ENCODE results near the gene PTPRG.

Gene PTPRG

DNA sequence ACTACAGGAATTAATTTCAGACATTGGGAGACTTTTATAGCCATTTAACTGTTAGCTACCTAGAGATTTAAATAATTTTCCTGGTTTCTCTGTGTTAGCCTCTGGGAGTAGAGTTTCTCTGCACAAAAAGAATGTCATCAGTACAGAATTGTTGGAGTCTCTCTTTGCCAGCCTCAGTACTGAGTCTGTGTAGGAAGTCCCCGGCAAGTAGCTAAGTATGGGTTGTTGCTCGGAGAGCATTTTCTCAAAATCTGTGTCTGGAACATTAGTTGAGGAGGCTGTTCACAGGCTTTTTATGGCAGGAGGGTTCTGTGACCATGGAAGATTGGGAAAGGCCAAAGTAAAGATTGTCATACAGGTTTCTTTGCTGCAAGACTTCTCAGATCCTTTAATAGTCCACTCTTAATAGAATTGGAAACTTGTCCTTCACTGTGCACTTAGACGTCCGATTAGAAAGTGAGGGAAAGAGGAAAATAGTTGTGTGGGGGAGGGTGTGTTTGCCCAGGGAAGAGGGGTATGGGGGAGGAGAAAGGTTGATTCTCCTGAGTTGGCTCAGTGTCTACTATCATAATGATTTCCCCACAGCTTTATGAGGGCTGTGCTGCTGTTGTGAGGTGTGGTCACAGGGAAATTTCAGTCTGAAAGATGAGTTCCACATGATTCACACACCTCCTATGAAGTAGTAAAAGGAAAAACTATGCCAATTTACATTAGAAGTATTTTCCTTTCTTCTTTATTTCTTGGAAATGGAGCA, 207.1 kb downstream of the PTPRG start:
- no peak overlapping the region for H3K4me3 ChIP-seq (ENCODE audit: low read length)
- DNase-seq (ENCODE audit: low read depth, low spot score), result no peak

DNA sequence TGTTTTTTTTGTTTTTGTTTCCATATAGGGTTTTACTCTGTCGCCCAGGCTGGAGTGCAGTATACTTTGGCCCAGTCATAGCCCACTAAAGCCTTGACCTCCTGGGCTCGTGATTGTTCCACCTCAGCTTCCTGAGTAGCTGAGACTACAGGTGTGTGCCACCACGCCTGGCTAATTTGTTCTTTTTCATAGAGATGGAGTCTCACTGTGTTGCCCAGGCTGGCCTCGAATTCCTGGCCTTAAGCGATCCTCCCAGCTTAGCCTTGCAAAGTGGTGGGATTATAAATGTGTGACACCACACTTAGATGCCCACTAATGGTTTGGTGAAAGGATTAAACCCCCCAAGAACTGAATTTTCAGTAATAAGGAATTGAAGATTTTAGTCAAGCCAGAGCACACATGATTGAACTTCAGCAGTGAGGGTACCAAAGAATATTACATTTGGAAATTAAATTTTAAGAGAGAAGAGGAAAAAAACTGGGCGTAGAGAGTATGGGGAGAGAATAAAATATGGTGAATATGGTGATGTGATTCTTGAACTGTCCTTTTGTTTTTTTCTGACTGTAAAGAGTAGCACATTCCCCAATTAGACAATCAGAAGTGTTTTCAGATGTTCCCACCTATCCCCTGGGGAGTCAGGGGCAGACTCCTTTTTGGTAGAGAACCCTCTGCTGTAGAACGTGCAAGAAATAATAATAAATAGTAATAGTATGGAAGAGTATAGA, 208.1 kb downstream of the PTPRG start:
- H3K4me3 ChIP-seq (ENCODE audit: low read length), result no peak overlapping the region
- no peak for DNase-seq (ENCODE audit: low read depth, low spot score)

DNA sequence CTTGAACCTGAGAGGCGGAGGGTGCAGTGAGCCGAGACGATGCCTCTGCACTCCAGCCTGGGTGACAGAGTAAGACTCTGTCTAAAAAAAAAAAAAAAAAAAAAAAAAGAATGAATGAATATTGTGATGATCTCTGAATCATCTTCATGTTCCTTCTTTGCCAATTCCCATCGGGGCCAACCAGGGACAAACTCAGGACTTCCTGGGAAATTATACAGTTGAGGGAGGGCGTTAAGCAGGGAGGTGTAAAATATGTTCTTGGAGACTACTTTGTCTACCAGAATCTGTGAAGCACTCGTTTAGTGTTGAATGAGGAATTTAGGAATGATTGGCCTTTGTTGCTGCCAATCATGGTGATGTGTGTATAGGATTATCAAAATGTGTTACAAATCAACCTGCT, 210.6 kb downstream of the PTPRG start:
- no peak overlapping the region for H3K4me3 ChIP-seq (ENCODE audit: low read length)
- DNase-seq (ENCODE audit: low read depth, low spot score), result no peak

DNA sequence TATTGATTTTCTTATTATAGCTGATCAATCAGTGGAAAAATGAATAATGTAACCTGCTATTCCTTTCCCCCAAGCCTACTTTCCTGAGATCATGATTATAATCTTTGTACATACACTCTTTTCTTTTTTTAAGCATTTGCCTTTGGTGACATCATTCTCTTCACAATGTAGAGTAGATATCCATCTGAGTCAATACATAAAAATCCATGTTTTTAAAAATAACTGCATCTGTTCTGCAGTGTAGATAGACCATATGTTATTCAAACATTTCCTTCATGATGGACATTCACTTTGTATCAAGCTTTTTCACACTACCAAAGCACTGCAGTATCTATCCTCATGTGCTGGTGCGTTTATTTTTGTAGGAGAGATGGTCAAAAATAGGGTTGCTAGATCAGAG, 211.1 kb downstream of the PTPRG start:
- no peak for DNase-seq (ENCODE audit: low read depth, low spot score)
- no peak overlapping the region for H3K4me3 ChIP-seq (ENCODE audit: low read length)

DNA sequence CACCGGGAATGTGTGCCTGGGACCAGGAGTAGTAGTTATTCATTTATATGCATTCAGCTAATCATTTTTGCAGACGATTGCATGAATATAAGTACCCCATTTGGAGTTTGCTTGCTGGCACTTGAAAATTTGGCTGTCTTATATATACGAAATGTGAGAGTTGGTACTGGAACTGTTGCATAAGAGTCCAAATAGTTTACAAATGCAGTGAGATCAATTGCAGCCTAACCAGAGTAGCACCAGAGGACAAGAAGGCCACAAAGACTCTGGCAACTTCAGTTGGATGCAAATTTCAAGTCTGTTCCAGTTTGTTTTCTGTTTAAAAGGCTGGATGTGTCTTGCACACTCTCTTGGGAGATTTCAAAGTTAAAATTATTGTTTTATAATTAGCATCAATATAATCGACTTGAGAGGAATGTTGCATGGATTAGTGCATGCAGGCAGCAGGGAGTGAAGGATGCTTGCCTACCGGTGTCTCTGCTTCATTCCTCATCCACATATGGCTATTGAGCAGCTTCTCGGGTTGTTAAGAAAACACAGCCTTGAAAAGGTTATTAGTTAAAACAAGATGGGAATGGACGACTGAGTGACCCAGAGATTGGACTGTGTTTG, 213.0 kb downstream of the PTPRG start:
- no peak overlapping the region for H3K4me3 ChIP-seq (ENCODE audit: low read length)
- no peak for DNase-seq (ENCODE audit: low read depth, low spot score)

DNA sequence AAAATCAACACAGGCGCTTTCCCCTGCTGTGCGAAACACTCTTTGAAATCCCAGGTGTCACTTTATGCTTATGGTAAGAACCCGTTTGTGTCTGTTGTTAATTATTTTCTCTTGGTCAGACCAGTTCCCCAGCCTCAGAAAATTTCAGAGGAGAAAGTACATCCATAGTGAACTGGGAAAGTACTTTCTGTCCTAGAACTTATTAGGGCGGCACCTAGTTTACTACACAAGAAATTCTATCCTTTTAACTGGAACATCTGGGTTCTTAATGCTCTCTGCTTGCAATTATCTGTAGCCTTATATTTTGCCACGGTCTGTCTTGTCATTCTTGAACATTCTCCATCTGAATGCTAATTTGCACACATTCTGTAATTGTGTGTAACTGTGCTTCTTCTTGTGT, 215.0 kb downstream of the PTPRG start:
- H3K4me3 ChIP-seq (ENCODE audit: low read length), result no peak overlapping the region
- no peak for DNase-seq (ENCODE audit: low read depth, low spot score)

DNA sequence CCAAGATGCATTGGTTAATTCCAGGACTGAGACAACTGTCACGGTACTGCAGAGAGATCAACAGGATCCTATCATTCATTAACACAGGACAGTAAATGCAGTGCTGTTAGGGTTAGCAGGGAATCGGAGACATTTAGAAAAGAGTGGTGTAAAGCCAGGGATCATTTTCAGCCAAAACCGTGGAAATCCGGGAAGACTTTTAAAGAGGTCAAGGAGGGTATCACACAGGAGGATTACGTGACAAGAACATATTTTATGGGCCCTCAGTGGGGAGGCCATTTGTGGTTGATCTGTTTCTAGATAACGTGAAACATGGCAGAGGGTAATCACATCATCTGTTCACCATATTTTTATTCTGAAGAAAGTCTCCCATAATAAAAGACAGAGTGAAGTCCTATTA, 216.1 kb downstream of the PTPRG start:
- H3K4me3 ChIP-seq (ENCODE audit: low read length), result no peak overlapping the region
- DNase-seq (ENCODE audit: low read depth, low spot score), result no peak

DNA sequence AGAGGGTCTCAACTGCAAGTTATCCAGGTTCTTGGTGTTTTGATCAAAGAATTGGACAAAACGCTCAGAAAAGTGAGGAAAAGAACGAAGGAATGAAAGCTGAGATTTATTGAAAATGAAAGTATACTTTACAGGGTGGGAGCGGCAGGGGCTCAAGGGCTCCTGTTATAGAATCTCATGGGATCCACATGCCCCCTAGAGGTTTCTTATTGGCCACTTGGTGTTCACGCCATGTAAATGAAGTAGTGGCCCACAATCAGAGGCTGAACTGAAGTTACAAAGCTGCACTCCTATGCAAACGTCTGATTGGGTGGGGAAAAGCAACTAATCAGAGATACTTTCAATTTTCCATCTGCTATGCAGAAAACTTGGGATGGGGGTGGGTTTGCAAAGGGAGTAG, 216.7 kb downstream of the PTPRG start:
- H3K4me3 ChIP-seq (ENCODE audit: low read length), result no peak overlapping the region
- peak; percentile 4 for DNase-seq (ENCODE audit: low read depth, low spot score)

DNA sequence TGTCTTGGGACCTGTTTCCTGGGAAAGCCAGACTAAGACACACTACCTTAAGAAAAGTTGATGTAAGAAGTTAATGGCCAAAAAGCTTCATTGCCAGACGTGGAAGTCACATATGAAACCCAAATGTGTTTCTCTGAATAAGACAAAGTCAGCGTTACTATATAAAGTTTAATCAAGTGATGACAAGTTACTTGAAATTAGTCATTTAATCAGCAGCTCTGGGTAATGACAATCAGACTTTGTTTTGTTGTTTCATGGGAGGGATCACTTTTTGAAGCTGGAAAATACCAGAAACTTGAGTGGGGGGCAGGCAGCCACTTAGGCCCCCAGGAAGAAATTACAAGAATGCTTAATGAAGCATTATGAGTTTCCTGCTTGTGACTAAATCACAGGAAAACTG, 218.6 kb downstream of the PTPRG start:
- no peak for DNase-seq (ENCODE audit: low read depth, low spot score)

DNA sequence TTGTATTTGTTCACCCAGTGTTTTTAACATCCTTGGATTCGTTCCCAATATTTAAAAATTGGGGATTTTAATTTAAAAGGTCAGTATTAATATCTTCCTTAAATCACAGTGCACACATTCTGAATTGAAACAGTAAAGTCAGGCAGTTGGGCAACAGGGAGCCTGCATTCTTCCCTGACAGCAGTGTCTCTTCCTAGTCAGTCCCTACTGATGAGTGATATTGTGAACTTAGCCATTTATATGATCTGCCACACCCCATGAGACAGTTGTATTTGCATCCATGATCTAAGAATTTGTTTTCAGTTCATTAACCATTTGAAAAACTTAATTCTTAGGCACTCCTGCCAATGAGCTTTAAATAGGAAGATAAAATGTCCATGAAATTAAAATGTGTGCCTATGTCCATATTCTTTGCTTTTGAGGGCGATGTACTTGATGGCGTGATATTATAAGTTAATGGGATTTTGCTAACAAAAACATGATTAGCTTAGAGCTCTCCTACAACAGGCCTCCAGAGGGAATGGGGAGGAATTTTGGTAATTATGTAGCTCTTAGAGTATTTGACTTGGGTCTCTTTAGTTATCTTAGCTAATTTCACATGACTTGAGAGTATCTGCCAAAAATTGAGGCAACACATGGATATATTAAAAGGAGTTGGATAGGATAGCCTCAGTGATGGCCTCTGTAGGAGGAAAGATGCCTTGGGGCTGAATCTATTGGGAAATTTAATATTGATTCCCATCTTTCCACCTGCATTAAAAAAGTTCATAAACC, 219.3 kb downstream of the PTPRG start:
- DNase-seq (ENCODE audit: low read depth, low spot score), result no peak
- no peak overlapping the region for H3K4me3 ChIP-seq (ENCODE audit: low read length)

More for the DNA sequence above, 218.6 kb downstream of the PTPRG start:
- no peak overlapping the region for H3K4me3 ChIP-seq (ENCODE audit: low read length)

DNA sequence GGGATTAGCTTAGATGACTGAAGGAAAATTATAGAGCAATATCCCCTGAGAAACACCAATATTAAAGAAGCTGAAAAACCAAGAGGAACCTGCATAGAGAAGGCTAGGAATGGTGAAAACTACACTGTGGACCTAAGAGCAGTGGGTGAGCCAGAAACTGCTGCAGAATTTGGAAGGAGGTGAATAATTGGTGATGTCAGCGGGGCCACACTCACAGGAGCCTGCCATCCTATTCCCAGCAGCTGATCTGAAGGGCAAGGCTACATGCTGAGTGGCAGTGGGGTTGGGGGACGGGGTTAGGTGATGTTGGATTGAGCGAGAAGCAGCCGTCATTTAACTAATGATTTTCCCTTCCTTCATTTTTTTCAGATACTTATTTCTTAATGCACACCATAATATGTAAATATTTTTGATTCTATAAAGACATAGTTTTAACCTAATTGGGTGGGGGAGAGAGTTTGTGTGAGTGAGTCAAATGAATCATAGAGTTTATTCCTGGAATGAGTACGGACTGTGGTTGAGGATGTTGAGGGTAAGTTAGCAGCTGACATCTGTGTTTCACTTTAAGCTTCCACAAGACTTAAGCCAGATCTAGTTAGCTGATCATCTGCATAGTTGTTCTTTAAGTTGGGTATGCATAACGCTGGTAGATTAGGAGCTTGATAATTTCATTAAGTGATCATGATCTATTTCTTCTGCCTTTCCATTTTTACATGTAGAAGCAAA, 222.8 kb downstream of the PTPRG start:
- H3K4me3 ChIP-seq (ENCODE audit: low read length), result no peak overlapping the region
- no peak for DNase-seq (ENCODE audit: low read depth, low spot score)

DNA sequence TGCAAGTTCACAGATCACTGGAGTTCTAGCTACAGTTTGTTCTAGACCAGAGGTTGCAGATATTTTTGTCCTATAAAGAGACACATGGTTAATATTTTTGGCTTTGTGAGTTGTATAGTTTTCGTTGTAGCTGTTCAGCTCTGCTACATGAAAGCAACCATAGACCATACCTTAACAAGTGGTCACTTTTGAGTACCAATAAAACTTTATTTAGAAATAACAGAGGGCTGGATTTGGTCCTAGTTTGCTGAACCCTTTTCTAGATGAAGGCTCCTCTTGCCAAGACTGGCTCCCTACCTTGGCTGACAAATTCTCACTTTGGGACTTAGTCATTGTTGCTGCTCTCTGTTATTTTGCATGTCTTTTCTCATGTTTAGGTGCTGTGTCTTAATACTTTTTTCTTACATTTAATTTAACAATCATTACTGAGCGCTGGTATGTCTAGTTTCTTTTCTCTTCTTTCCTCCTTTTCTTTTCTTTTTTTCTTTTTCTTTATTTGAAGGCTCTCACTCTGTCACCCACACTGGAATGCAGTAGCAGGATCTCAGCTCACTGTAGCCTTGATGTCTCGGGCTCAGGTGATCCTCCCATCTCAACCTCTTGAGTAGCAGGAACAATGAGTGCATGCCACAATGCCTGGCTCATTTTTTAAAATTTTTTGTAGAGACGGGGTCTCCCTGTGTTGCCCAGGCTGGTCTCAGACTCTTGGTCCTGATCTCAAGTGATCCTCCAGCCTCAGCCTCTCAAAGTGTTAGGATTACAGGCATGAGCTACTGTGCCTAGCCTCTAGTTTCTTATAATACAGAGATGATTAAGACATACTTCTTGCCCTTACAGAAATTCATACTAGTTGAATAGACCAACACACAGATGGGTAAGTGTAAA, 227.5 kb downstream of the PTPRG start:
- DNase-seq (ENCODE audit: low read depth, low spot score), result no peak

DNA sequence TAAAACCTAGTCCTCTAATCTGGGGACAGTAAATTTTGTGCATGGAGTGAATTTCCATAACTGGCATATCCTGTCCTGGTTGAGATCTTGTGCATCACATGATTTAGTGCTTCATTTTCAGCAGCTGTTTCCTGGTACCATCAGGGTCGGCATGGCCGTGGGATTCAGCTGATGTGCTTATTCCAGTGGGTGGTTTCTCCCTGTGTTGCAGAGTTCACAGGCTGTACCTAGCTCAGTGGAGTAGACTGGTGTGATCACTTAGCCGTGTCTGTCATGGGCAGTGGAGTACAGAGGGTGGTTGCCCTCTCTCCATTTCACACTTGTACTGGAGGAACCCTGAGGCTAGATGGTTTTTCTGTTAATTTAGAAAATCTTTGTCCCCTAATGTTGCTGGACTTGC, 228.5 kb downstream of the PTPRG start:
- no peak overlapping the region for H3K4me3 ChIP-seq (ENCODE audit: low read length)
- no peak for DNase-seq (ENCODE audit: low read depth, low spot score)

More for the DNA sequence above, 227.5 kb downstream of the PTPRG start:
- H3K4me3 ChIP-seq (ENCODE audit: low read length), result no peak overlapping the region

DNA sequence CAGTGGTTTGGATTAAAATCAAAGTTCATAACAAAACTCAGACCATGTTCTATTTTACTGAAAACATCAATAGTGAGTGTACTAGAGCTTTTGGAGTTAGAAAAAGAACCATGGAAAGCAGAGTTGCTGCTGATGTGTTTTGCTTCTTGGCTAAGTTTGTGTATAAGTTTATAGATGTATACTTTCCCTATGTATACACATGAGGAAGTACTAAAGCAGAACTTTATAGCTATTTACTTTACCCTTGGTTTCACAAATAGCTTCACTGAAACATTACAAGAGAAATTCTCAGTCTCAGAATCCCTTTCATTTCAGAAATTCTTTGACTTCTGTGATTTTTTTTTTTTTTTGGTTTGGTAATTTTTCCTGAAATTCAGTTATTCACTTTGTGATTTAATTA, 229.0 kb downstream of the PTPRG start:
- no peak overlapping the region for H3K4me3 ChIP-seq (ENCODE audit: low read length)
- DNase-seq (ENCODE audit: low read depth, low spot score), result no peak

DNA sequence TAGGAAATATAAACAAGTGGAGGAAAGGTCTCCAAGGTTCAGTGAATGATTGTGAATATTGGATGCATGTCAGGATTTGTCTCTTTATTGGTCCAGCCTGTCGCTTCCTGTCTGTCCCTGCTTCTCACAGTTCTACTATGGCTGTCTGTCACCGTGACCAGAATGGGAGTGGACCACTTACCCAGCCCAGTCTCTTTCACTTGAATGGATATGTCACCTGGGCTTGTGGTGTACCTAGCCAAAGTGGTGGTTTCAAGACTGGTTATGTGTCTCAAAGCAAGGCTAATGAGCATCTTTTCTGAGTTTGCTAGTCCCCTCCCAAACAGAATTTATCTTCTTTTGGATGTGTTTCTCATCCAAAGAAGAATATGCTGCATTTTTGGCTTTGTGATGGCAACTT, 231.7 kb downstream of the PTPRG start:
- no peak overlapping the region for H3K4me3 ChIP-seq (ENCODE audit: low read length)
- DNase-seq (ENCODE audit: low read depth, low spot score), result no peak

DNA sequence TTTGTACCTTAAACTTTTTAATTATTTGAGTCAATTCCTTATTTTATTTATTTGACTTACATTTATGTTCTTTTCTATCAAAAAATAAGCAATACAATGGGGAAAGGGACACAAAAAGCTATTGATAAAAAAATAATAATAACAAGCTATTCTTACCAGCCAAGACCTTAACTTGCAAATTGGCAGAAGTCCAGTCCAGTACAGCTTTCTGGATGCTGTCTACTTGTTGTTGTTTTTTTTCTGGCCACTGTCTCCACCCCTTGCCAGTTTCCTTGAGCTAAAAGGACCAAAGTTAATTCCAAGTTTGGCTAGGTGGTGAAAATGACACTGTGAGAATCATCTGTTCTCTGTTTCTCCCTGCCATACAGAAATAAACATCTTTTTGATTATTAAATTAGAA, 232.2 kb downstream of the PTPRG start:
- H3K4me3 ChIP-seq (ENCODE audit: low read length), result no peak overlapping the region
- DNase-seq (ENCODE audit: low read depth, low spot score), result no peak

DNA sequence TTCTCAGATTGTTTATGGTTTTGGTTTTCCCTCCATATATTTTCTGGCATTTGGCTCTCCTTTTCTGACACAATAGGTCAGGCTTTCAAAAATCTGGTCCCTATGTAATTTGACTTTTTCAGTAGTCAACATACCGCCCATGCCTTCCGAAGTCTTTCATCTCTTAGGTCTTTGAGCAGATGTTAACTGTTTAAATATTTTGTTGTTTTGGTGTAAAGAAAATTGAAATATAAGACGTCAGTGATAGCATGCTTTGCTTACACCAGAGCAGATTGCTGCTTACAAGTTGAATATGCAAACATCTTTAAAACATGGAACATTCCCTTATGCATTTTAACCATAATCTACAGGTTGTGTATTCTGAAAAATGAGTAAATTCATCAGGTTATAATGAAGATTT, 233.0 kb downstream of the PTPRG start:
- DNase-seq (ENCODE audit: low read depth, low spot score), result no peak
- no peak overlapping the region for H3K4me3 ChIP-seq (ENCODE audit: low read length)

DNA sequence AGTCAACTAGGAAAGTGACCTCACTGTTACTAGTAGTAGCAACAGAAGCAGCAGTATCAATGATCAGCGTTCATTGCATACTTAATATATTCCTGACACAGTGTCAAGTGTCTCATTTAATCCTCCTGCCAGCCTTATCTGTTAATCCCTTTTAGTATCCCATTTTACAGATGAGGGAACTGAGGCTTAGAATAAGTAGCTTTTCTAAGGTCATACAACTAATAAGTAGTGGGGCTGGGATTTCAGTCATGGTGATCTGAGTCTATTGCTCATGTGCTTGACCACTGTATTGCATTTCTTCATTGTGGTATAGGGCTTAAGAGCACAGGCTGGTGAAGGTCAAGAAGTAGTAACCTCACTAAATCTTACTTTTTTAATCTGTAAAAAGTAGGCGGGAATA, 233.6 kb downstream of the PTPRG start:
- DNase-seq (ENCODE audit: low read depth, low spot score), result no peak
- no peak overlapping the region for H3K4me3 ChIP-seq (ENCODE audit: low read length)
